ENCODE data around the gene CASQ1. TPM values are rescaled to one million over a fixed set of nuclear protein-coding genes. Genes with fewer than 3 reads are reported as not detected.
A peak's percentile ranks its signal among the peaks of the same experiment; 100 is the strongest.

CASQ1 gene
- total RNA-seq, 1 experiment from 2014 or later, result not detected

DNA sequence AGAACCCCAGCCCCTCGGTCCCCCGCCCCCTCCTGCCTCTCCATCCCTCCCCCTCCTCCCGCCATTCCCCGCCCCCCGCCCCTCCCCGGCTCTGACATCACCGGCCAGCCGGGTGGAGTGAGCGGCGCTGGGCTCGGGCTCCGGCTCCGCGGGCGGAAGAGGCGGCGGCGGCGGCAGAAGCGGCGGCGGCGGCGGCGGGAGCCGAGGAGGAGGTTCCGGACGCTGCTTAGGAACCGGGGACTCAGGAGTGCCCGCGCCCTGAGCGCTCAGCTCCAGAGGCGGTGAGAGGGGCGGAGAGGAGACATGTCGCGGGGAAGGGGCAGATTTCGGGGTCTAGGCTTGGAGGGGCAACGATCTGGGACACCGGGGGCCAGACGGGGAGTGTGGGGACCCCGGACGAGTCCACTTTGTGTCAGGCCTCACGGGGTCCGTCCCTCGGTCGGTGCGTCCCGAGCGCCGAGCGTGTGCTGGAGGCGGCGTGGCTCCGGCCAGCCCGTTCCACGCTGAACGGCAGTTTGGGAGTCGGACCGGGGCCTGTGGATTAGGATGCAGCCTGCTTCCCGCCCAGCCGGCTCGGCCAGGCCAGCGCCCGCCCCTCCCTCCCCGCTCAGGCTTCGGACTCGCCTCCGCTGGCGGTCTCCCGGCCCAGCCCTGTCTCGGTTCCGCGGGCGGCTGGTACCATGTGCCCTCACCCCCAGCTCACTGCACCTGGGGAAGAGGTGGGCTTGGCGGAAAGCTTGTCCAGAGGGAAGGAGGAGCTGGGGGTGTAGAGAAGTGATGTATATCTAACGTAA lies 15.1 kb downstream of the CASQ1 start, which contains the start of gene PEA15:
Gene PEA15 (plus strand): TSS at position 143 of the 794 bp plus-strand sequence. CDS start 6,161 bp downstream, outside the sequence.
- DNase-seq (ENCODE audit: low read depth), result peak; percentile 59

DNA sequence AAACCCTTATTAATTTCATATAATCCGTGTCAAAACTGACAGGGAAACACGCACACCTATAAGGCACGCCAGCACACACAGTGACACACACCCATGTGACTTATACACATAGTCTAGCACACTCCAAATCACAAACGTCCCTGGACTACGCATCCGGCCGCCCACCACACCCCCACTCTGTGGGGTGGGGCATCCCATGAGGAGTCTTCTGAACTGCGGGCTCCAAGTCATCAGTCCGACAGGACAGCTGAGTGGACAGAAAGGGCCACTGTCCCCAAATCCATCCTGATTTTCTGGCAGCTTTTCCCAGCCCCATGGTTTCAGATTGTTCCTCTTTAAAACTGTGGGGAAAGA lies 15.6 kb downstream of the CASQ1 start:
- peak; percentile 66 for DNase-seq (ENCODE audit: low read depth)

DNA sequence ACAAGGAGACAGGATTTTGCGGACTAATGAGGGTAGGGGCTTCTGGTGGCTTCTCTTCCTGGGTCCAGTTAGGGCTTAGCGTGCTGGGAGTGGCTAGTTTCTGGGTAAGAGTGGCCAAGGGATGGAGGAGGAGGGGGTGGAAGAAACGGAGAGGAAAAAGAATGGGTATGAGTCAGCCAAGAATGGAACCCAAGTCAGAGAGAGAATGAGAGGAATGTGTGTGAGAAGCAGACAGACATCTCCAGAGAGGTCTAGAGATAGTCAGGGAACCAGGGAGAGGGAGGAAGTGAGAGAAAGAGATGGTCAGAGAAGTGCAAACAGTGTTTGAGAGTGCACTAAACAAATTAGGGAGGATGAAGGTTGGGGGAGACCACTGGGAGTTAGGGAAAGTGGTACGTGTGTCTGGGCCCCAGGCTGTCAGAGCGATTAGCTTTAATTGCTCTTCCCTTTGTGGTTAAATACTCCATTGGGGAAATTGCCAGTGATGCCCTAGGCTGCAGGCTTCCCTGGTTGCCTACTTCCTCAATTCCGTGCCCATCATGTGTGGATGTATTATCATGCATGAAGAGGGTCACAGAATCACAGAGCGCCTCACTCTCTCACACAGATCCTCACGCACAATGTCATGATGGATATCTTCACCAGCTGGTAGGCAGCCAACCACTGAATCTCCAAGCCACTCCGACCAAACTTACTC lies 16.2 kb downstream of the CASQ1 start:
- peak; percentile 82 for DNase-seq (ENCODE audit: low read depth)

DNA sequence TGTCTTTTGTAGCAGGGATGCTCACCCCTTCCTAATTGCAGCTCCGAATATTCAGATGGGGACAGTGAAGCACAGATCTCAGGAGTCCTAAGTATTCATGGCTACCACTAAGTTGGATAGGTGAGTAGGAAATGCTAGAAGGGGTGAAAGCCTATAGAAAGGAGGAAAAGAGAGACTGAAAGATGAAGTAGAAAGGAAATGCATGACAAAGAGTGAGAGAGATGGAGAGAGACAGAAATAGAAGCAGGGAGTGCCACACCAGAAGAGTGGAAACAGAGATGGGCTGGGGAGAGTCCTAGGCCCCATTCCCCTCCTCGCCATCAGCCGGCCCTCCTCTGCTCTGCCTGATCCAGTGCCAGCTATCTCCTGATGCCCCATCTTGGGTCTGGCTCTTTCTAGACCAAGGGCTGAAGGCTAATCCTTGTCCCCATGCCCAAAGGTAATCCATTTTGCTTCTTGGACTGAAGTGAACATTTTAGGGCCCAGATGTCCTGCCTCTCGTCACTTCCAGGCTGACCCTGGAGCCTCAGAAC lies 16.8 kb downstream of the CASQ1 start:
- no peak for DNase-seq (ENCODE audit: low read depth)

DNA sequence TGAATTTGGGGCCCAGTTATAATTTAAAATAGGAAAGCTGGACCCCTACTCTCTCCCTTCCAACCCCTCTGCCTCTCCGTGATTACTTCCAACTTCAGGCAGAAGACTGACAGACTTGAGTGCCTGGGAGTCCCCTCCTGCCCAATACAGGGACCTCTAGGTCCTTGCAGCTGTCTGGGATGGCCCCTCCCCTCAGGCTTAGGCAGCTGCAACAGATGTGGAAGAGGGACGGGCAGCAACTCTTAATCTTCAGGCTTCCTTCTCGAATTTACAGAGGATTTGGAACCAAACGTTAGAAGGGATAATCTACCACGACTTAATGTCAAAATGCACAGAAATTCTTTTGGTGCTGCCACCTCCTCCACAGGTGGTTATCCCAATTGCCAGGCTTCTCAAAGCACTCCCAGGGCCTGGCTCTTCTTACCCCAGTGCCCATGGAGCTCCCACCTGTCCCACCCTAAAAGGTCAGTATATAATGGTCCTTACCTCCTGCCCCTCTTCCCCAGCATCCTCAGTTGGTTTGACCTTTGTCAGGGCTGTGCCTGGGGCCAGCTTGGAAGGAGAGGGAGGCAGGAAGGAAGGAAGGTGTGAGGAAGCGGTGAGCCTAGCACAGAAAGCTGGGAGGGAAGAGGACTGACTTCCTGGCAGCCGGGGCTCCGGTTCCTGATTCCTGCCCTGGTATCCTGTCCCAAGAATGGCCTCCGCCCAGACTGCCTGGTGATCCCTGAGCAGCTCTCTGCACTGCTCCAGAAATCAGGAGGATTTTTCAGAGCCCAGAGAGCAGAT lies 17.6 kb downstream of the CASQ1 start:
- peak; percentile 58 for DNase-seq (ENCODE audit: low read depth)

DNA sequence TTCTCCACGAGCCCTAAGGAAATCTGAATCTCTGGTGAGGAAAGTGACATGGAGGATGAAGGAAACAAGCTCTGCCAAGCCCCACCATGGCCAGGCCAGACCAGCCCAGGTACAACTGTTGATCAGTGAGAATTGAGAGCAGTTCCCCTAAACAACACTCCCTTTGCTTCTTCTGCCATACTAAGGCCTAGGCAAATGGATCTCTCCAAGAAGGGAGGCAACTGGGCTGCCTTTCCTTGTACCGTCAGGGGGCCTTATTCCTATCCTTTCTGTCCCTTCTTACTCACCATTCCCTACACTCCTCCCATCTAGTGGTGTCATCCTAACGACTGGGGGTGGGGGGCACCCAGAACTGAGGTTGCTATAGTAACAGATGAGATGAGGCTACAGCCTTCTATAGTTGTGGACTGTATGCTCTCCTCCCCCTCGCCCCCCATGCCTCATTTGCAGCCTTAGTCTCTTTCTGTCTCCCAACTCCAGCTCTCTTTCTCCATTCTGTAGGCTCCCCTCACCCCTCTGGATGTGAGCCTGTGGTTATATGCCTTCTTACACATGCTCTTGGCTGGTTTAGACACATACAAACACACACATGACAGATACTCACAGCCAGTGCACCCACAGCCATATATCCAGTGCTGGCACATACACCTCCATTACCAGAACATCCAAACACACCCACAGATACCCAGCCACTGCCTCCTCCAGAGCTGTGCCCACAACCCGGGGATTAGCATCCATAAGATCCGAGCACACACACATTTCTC lies 18.4 kb downstream of the CASQ1 start:
- DNase-seq (ENCODE audit: low read depth), result no peak

DNA sequence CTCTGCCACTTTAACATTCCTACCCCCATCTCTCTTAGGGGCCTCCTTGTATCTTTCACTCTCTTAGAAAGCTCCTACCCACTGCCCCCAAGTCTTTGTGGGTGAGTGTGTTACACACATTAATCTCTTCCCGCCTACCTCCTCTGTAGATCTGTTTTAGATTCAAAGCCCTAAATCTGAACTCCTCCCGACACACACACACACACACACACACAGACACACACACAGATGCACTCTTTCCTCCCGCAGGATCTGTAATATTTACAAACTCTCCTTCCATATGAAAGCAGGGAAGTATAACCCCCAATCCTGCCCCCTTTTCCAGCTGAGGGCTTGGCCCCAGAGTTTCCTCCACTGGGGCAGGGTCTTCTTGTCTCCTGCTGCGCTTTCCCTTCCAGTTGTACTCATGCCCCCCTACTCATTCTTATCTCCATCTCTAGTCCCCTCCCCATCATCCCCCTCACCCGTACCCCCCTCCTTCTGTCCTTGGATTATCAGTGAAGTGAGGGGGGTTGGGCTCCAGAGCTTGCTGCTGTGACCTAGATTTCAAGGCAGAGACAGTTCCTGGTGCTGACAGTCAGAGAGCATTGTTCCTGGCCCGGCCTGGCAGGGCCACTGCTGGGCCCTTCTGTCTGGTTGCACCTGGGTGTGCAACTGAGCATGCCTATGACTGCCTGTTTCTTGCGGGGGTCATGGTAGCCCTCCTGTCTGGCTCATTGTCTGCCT lies 19.1 kb downstream of the CASQ1 start:
- no peak for DNase-seq (ENCODE audit: low read depth)

DNA sequence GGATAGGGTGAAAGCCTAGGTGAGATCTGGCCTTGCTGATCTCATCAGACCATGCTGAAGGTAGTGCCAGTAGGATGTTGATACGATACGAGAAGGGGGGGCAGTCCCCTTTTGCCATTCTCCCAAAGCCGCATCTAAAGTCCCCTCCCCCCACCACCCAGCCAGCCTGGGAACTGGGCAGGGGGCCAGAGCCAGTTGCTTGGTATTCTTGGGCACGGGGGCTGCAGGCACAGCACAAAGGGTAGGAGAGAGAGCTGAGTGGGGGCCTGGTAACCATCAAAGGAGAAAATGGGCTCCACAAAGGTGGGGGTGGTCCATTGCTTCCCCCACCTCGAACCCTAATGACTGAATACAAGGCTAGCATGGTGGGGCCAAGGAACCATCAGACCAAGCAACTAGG lies 20.2 kb downstream of the CASQ1 start:
- DNase-seq (ENCODE audit: low read depth), result no peak

DNA sequence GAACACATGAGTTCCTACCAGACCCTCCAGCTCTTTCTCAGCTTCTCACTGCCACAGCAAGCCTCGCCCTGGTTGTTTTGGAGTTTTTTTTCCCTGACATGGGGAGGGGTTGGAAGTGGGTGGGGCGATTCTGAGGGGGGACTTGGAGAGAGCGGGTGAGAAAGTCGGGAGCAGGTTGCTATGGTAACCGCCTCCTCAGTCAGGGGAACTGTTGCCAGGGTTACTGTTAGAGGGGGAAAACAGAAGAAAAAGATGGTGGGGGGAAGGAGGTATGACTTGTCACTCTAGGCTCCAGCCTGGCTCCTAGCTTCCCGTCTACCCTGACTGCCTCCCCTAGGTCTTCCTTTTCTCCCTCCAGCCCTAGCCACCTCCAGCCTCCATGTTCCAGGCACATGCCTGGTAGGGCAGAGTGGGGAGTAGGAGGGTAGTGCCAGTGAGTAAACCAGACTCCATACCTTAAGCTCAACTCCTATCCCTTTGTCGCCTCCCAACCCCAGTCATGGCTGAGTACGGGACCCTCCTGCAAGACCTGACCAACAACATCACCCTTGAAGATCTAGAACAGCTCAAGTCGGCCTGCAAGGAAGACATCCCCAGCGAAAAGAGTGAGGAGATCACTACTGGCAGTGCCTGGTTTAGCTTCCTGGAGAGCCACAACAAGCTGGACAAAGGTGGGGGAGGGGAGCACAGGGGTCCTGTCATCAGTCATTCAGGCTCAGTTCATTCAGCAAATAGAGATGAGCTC lies 20.8 kb downstream of the CASQ1 start:
- DNase-seq (ENCODE audit: low read depth), result no peak

DNA sequence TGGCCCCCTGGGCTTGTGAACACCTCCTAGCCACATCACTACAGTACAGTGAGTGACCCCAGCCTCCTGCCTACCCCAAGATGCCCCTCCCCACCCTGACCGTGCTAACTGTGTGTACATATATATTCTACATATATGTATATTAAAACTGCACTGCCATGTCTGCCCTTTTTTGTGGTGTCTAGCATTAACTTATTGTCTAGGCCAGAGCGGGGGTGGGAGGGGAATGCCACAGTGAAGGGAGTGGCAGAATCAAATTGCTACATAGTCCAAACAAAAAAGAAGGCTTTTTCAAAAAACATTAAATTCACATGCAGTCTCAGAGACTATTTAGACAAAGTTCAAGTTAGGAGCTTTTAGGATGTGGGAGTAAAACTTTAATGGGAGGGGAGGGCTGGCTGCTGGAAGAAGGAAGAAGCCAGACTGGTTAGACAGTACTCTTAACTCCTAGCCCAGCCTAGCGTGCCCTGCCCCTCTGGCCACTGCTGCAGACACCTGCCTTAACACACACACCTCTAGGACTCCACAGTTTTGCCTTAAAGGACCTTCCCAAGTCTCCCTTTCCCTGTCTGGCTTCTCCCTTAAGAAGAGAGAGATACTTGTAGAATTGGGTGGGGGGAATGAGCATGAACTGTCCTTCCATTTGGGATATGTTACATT lies 24.2 kb downstream of the CASQ1 start:
- DNase-seq (ENCODE audit: low read depth), result no peak

DNA sequence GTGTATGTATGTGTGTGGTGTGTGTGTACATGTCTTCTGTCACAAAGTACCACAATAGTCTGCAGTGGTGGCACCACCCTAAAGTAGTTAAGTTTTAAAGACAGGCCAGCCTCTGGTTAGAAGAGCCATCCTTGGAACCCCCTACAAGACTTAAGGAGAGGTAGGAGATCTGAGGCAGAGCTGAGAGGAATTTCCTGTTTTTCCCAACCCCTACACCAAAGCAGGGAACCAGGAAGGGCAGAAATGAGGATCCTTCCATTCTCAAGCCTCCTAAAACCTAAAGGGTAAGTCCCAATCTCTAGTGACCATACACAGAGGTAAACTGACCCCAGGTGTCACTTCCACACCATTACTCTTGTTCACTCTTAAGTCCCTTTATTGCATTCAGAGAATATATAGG lies 25.9 kb downstream of the CASQ1 start:
- DNase-seq (ENCODE audit: low read depth), result no peak

DNA sequence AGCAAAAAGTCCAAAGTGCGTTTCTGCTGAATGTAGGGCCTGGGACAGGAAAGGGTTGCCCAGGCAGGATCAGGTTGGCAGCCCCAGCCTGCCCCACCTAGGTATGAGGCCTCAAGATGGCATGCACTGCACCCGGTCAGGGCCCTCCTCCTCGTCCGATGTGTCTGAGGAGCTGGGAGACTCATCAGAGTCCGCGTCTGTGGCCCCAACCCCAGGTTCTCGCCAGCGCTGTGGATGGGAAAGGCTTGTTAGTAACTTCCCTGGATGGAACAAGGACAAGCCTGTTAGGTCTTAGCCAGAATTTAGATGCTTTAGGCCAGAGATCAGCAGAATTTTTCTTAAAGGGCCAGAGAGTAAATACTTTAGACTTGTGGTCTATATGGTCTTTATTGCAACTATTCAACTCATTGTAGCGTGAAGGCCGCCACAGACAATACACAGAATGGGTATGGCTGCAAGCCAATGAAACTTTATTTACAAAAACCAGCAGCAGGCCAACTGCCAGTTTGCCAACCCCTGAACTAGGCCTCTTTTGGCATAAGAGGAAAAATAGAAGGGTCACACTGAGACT lies 27.2 kb downstream of the CASQ1 start:
- no peak for DNase-seq (ENCODE audit: low read depth)

DNA sequence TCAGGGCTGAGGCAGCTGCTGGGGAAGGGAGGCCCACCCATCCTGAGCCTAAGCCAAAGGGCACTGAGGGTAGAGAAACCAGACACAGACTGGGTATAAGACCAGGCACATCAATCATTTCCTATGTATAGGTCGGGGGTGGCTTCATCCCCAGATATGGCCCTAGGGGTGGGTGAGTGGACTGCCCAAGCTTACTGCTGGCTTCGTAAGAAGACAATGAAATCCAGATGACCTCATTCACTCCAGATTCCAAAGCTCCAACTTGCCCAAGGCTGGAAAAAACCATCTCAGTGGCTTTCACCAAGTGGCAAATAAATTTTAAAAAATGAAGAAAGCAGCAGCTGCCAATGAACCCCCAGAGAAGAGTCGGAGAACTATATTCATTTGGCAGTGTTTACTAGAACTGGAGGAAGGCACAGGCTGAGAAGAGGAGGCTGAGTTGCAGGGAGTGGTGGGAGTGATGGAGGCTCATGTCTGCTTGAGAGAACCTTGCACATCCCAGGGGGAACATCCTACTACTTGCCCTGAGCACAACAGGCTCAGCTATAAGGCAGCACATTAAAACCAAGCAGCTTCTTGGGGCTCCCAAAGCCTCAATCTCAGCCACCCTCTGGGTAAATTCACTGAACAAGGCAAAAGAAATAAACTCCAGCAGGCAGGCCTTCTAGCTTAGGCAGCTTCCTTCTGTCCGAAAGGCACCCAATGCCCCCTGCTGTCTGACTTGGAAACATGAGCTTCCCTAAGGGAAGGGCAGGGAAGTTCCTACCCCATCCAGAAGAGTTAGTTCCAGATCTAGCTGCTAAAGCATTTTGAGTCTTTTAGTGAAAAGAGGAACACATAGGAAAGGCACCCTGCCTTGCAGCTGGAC lies 28.9 kb downstream of the CASQ1 start:
- peak; percentile 64 for DNase-seq (ENCODE audit: low read depth)

DNA sequence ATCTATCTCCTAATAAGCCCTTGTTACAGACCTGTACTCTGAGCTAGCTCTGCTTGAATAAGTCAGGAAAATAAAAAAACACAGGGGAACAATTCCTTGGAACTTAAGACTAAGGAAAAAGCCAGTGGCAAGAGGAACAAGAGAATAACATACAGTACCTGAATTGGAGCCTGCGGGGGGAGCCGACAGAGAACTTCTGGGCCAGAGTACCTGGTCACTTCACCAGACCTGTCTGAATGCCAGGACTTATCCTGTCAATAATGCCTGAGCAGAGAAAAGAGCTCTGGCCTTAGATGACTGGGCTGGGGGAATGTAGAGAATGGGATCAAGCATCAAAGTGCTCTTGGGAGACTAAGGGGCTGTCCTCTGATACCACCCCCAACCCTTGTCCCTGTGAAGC lies 29.9 kb downstream of the CASQ1 start:
- DNase-seq (ENCODE audit: low read depth), result no peak

DNA sequence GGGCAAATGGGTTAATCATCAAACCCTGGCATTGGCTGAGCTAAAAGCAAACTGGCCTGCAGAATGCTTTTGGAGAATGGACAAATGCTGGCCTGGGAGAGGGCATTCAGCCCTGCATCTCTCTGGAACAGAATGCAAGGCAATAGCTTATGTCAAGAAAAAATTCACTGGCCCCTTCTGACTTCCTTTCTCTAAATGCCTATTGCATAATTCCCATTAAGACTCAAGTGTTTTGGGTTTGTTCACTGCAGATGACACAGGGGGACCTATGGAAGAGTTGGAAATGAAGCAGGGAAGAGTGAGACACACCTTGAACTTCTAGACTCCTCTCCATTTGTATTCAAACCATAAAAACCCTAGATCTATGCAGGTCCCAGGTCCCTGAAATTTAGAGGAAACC lies 30.7 kb downstream of the CASQ1 start:
- DNase-seq (ENCODE audit: low read depth), result no peak

DNA sequence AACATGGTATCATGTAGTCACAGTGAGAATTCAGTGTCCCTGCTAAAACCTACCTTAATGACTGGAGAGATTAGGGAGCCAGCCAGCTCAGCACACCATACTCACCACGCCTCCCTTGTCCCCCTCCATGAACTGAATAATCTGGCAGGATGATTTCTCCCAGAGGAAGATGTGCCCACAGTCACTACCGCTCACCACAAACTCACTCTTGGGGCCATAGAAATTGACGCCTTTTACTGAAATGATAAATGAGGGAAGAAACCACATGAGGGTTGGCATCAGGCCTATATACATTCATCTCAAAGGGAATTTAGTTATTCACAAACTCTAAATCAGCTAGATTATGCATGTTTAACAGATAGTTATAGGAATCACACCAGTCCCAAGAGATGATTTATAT lies 32.2 kb downstream of the CASQ1 start:
- DNase-seq (ENCODE audit: low read depth), result no peak

DNA sequence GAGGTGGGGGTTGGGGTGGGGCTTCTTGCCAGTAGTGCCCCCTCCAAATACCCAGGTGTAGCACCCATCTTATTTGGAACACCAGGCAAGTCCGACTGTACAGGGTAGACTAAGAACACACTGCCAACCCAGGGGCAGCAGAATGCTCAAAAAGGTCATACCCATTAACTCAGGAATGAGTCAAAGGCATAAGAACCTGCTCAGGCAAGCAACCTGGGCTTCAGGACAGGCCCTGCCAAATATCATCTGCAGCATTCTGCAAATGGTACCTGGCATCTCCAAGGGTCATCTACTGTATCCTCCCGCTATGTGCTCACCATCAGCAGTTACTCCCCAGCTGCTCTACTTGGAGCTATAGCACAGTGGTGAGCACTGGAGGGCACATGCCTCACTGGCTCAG lies 34.2 kb downstream of the CASQ1 start:
- no peak for DNase-seq (ENCODE audit: low read depth)

DNA sequence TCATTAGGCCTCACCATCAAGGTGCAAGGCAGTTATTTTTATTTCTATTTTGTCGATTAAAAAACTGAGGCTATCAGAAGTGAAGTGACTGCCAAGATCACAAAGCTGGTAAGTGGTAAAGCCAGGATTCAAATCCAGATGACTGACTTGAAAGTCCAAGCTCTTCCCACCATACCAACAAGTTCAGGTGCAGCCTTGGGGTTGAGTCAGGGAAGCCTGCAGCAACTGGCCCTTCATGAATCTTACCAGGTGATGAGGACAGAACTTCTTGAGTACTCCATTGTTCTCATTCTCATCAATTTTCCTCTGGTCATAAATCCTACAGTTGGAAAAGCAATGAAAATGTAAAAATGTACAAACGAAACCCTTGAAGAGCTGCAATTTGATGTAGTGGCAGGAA lies 35.0 kb downstream of the CASQ1 start:
- DNase-seq (ENCODE audit: low read depth), result no peak
